ENCODE data around the gene KCNIP1.

The KCNIP1 gene

GRCh38 chr5:170638051-170638450 is 134.2 kb downstream of the KCNIP1 start:
- no peaks in the 10 kb centered on the region for H3K36me3 ChIP-seq (ENCODE audit: control insufficient read depth, insufficient read depth, low read length)
- 75 to 82% methylated on average over 4 of the region's 4 CpGs for WGBS, 2 experiments

GRCh38 chr5:170638454-170639220 is 134.8 kb downstream of the KCNIP1 start:
- H3K27ac ChIP-seq (ENCODE audit: insufficient read depth, low read depth, low read length, poor library complexity, severe bottlenecking): no peak overlapping the region
- no peaks in the 10 kb centered on the region for H3K9me3 ChIP-seq (ENCODE audit: control insufficient read depth, low read length)
- no peaks in the 10 kb centered on the region for H3K36me3 ChIP-seq (ENCODE audit: control insufficient read depth, insufficient read depth, low read length)
- H3K4me1 ChIP-seq (ENCODE audit: control insufficient read depth, insufficient read depth, low read length): peaks cover 10% of the 10 kb centered on the region
- H3K27me3 ChIP-seq (ENCODE audit: control insufficient read depth, insufficient read depth, low read length, poor library complexity, severe bottlenecking): no peaks in the 10 kb centered on the region
- 38 to 39% methylated on average over 15 of the region's 15 CpGs for WGBS, 2 experiments
- H3K4me3 ChIP-seq (ENCODE audit: insufficient read depth, low read depth, low read length): no peak overlapping the region

More at GRCh38 chr5:170638051-170638450, 134.2 kb downstream of the KCNIP1 start:
- Histone ChIP-seq H3K27me3 (ENCODE audit: control insufficient read depth, insufficient read depth, low read length, poor library complexity, severe bottlenecking) (no peaks in the 10 kb centered on the region), H3K9me3 (ENCODE audit: control insufficient read depth, low read length) (no peaks in the 10 kb centered on the region), H3K4me1 (ENCODE audit: control insufficient read depth, insufficient read depth, low read length) (peaks cover 10% of the 10 kb centered on the region), H3K27ac (ENCODE audit: insufficient read depth, low read depth, low read length, poor library complexity, severe bottlenecking) (no peak overlapping the region), H3K4me3 (ENCODE audit: insufficient read depth, low read depth, low read length) (no peak overlapping the region)

GRCh38 chr5:170639221-170639925 is 135.6 kb downstream of the KCNIP1 start:
- peaks cover 4% of the 10 kb centered on the region for H3K4me1 ChIP-seq (ENCODE audit: control insufficient read depth, insufficient read depth, low read length)
- no peak overlapping the region for H3K27ac ChIP-seq (ENCODE audit: insufficient read depth, low read depth, low read length, poor library complexity, severe bottlenecking)
- H3K9me3 ChIP-seq (ENCODE audit: control insufficient read depth, low read length): no peaks in the 10 kb centered on the region
- WGBS, 2 experiments: 84 to 89% methylated on average over 17 of the region's 17 CpGs
- H3K4me3 ChIP-seq (ENCODE audit: insufficient read depth, low read depth, low read length): no peak overlapping the region
- H3K36me3 ChIP-seq (ENCODE audit: control insufficient read depth, insufficient read depth, low read length): no peaks in the 10 kb centered on the region
- H3K27me3 ChIP-seq (ENCODE audit: control insufficient read depth, insufficient read depth, low read length, poor library complexity, severe bottlenecking): no peaks in the 10 kb centered on the region

- no peaks in the 10 kb centered on the region for H3K36me3 ChIP-seq (ENCODE audit: control insufficient read depth, insufficient read depth, low read length)
- WGBS, 2 experiments: 92 to 93% methylated on average over 13 of the region's 13 CpGs
- no peaks in the 10 kb centered on the region for H3K9me3 ChIP-seq (ENCODE audit: control insufficient read depth, low read length)
- no peaks in the 10 kb centered on the region for H3K27me3 ChIP-seq (ENCODE audit: control insufficient read depth, insufficient read depth, low read length, poor library complexity, severe bottlenecking)
- no peak overlapping the region for H3K4me3 ChIP-seq (ENCODE audit: insufficient read depth, low read depth, low read length)
- no peak overlapping the region for H3K27ac ChIP-seq (ENCODE audit: insufficient read depth, low read depth, low read length, poor library complexity, severe bottlenecking)
- H3K4me1 ChIP-seq (ENCODE audit: control insufficient read depth, insufficient read depth, low read length): no peaks in the 10 kb centered on the region
Measured at GRCh38 chr5:170640731-170641588, 137.1 kb downstream of the KCNIP1 start.

- Histone ChIP-seq H3K27ac (ENCODE audit: insufficient read depth, low read depth, low read length, poor library complexity, severe bottlenecking) (no peak overlapping the region), H3K27me3 (ENCODE audit: control insufficient read depth, insufficient read depth, low read length, poor library complexity, severe bottlenecking) (no peaks in the 10 kb centered on the region), H3K9me3 (ENCODE audit: control insufficient read depth, low read length) (no peaks in the 10 kb centered on the region), H3K4me3 (ENCODE audit: insufficient read depth, low read depth, low read length) (no peak overlapping the region), H3K4me1 (ENCODE audit: control insufficient read depth, insufficient read depth, low read length) (no peaks in the 10 kb centered on the region), H3K36me3 (ENCODE audit: control insufficient read depth, insufficient read depth, low read length) (no peaks in the 10 kb centered on the region)
- 95 to 96% methylated on average over 15 of the region's 15 CpGs for WGBS, 2 experiments
Measured at GRCh38 chr5:170641589-170642031, 137.8 kb downstream of the KCNIP1 start.

GRCh38 chr5:170642066-170642735 is 138.4 kb downstream of the KCNIP1 start:
- no peaks in the 10 kb centered on the region for H3K4me1 ChIP-seq (ENCODE audit: control insufficient read depth, insufficient read depth, low read length)
- no peak overlapping the region for H3K4me3 ChIP-seq (ENCODE audit: insufficient read depth, low read depth, low read length)
- H3K36me3 ChIP-seq (ENCODE audit: control insufficient read depth, insufficient read depth, low read length): no peaks in the 10 kb centered on the region
- H3K9me3 ChIP-seq (ENCODE audit: control insufficient read depth, low read length): no peaks in the 10 kb centered on the region
- H3K27ac ChIP-seq (ENCODE audit: insufficient read depth, low read depth, low read length, poor library complexity, severe bottlenecking): no peak overlapping the region
- 89 to 90% methylated on average over 18 of the region's 18 CpGs for WGBS, 2 experiments
- no peaks in the 10 kb centered on the region for H3K27me3 ChIP-seq (ENCODE audit: control insufficient read depth, insufficient read depth, low read length, poor library complexity, severe bottlenecking)

- 63 to 67% methylated on average over 3 of the region's 3 CpGs for WGBS, 2 experiments
- no peak overlapping the region for H3K27ac ChIP-seq (ENCODE audit: insufficient read depth, low read depth, low read length, poor library complexity, severe bottlenecking)
- no peaks in the 10 kb centered on the region for H3K27me3 ChIP-seq (ENCODE audit: control insufficient read depth, insufficient read depth, low read length, poor library complexity, severe bottlenecking)
- H3K4me1 ChIP-seq (ENCODE audit: control insufficient read depth, insufficient read depth, low read length): no peaks in the 10 kb centered on the region
- no peaks in the 10 kb centered on the region for H3K9me3 ChIP-seq (ENCODE audit: control insufficient read depth, low read length)
- no peaks in the 10 kb centered on the region for H3K36me3 ChIP-seq (ENCODE audit: control insufficient read depth, insufficient read depth, low read length)
- no peak overlapping the region for H3K4me3 ChIP-seq (ENCODE audit: insufficient read depth, low read depth, low read length)
Measured at GRCh38 chr5:170642776-170643436, 139.1 kb downstream of the KCNIP1 start.

GRCh38 chr5:170643591-170643990 is 139.8 kb downstream of the KCNIP1 start:
- Histone ChIP-seq H3K4me1 (ENCODE audit: control insufficient read depth, insufficient read depth, low read length) (no peaks in the 10 kb centered on the region), H3K27ac (ENCODE audit: insufficient read depth, low read depth, low read length, poor library complexity, severe bottlenecking) (no peak overlapping the region), H3K4me3 (ENCODE audit: insufficient read depth, low read depth, low read length) (no peak overlapping the region), H3K36me3 (ENCODE audit: control insufficient read depth, insufficient read depth, low read length) (no peaks in the 10 kb centered on the region), H3K27me3 (ENCODE audit: control insufficient read depth, insufficient read depth, low read length, poor library complexity, severe bottlenecking) (no peaks in the 10 kb centered on the region), H3K9me3 (ENCODE audit: control insufficient read depth, low read length) (no peaks in the 10 kb centered on the region)
- 85 to 86% methylated on average over 6 of the region's 6 CpGs for WGBS, 2 experiments

GRCh38 chr5:170644501-170644900 is 140.7 kb downstream of the KCNIP1 start:
- H3K36me3 ChIP-seq (ENCODE audit: control insufficient read depth, insufficient read depth, low read length): no peaks in the 10 kb centered on the region
- no peak overlapping the region for H3K27ac ChIP-seq (ENCODE audit: insufficient read depth, low read depth, low read length, poor library complexity, severe bottlenecking)
- no peaks in the 10 kb centered on the region for H3K9me3 ChIP-seq (ENCODE audit: control insufficient read depth, low read length)
- no peaks in the 10 kb centered on the region for H3K4me1 ChIP-seq (ENCODE audit: control insufficient read depth, insufficient read depth, low read length)
- H3K4me3 ChIP-seq (ENCODE audit: insufficient read depth, low read depth, low read length): no peak overlapping the region
- H3K27me3 ChIP-seq (ENCODE audit: control insufficient read depth, insufficient read depth, low read length, poor library complexity, severe bottlenecking): no peaks in the 10 kb centered on the region
